DLD1 (cell line): ENCODE data around the gene TRIM9.

Experiments
- in situ Hi-C: cut with HindIII; loops from 2 replicates; pipeline ENCODE4 v1.10.0; 2017; ENCODE audit warnings: low sequenced_read_pairs

TRIM9 gene

DNA sequence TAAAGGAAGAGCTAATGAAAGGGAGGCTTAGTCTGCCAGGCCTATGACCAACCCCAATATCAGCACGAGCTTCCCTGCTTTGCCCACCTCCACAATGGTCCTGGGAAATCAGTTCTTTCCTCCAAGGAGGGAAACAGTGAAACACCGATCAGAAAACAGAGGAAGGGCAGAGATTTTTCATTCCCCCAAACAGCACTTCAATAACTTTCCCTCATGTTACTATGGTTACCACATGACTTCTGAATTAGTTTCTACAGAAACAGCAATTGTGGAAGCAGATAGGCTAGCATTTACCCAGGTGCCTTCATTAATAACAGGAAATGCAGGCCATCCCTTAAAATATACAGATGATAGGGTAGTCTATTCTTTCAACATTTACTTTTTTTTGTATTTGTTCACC lies 35.9 kb downstream of the TRIM9 start:
- in situ Hi-C loops, result no loop called here

DNA sequence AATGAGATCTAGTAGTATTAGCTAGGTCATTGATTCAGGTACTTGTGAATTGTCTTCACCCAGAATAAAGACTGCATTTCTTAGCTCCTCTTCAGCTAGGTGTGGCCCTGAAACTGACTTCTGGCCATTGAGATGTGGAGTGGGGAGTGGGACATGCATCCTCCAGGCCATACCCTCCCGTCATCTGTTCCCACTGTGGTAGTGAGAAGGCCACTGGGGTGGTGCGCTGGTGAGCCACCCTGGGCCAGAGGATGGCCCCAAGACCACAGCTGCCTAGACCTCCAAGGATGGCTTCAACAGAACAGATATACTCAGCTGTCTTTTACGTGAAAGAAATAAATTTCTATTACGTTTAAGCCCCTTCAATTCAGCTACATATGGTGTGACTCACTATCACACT lies 36.5 kb downstream of the TRIM9 start:
- in situ Hi-C loops, result no loop called here

DNA sequence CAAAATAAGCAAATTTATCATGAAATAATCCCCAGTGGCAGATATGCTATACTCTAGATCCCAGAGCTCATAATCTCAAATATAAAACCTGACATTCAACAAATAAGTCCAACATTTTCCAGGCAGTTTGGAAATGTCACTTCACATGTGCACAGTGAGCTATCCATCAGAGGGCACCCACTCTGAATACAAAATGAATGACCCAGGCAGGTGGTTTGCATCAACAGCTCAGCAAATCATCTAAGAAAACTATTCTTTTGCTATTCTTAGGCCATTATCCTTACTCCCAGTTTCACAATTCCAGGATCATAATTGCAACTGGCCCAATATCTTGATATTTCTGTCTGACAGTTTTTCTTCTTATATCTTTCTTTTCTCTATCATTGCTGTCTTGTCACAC lies 38.5 kb downstream of the TRIM9 start:
- in situ Hi-C loops, result no loop called here

DNA sequence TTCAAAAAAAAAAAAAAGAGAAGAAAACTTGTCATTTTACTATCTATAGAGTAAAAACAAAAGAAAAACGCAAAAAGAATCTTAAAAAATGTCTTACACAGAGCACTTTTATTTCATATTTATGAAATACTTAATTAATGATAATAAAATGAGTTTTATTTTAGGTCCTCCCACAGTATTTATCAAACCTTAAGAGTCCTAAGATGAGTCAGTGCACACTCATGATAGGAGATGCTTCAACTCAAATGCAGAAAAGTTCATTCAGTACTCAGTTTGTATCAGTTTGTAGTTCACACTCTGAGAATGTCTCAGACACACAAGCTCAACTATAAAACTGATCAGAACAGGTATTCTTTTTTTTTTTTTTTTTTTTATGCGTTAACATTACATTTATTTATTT lies 41.7 kb downstream of the TRIM9 start:
- in situ Hi-C loops, result no loop called here

DNA sequence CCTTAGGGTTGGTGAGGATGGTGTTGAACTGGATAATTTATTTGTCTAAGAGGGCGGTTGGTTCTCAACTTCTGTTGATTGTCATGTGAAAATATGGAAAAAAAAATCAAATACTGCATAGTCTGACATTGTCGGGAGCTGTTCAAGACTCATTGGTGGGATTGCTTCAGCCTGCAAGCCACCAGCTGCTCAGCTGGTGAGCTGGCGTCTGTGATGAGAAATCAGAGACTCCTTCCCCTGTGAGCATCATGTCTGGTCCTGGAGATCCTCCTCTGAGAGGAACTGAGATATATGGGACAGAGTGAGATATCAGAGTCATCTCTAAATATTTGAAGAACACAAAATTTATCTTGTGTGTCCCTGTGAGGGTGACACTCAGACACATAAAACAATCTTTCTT lies 49.9 kb downstream of the TRIM9 start:
- in situ Hi-C loops, result no loop called here

DNA sequence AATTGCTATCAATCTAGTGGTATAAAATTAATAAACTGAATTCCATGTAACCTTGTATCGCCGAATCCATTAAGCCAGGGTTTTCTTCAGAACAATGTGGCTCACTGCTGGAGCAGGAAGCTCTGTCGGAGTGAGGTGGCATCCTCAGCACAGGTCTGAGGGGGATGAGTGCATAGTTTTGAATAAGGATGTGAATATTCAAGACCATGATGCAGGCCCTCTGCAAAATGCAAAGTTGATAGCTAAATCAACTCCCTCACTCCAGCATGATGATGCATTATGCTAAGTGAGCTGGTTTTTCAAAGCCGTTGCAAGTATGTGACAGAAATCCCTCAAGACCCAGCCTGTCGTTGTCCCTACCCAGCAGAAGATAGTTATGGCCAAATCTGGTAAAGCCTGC lies 53.0 kb downstream of the TRIM9 start:
- in situ Hi-C loops, result no loop called here

DNA sequence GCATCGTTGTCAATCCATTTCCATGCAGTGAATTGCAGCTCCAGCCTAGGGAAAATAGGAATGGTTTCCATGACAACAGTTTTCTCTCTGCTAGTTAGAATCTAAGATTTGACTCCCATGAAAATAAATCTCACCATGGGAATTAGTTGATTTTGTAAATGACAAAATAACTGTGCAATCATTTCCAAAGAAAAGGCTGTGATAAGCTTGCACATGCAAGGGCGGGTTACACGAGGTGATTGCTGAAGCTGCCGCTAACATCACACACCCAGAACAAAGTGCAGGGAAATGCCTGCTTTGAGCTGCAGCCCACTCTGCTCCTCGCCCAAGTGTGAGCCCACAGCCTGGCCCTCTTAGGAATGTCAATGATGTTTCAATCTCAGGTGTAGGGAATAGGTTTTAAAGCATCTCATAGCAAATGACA lies 53.8 kb downstream of the TRIM9 start:
- in situ Hi-C loops, result no loop called here

DNA sequence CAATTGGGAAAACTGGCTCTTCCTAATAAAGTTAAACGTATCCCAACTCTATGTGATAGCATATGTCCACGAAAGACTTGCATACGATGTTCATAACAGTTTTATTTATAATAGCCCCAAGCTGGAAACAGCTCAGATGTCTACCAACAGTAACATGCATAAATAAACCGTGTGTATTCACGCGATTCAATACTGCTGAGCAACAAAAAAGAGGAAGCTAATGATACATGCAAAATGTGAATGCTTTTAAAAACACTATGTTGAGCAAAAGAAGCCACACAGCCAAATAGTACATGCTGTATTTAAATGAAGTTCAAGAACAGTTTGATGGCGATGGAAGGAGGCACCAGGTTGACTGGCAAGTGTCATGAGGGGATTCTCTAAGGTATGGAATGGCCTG lies 55.7 kb downstream of the TRIM9 start:
- in situ Hi-C loops, result no loop called here

DNA sequence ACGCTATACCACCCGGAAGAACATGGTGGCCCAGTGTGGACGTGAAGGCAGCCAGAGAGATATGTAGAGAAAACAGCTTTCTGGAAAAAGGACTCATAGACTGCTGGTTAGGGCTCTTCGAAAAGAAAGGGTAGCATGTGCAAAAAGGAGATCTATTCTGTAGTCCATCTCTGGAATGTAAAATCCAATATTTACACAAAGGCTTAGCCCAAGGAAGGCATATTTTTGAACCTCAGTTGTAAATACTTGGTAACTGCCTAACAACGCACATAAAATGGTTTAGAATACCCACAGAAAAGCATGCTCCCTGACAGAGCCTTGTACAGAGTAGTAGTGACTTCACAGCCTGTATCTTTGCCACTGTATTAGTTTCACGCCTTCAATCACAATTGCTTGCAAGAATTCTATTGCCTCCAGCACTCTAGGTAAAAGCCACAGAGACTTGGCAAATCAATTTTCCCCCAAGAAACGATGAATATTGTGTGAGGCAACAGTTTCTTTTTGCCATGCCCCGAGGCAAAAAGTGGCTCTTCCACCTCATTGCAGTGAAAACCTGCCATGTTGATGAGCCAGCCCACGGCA lies 59.2 kb downstream of the TRIM9 start:
- in situ Hi-C loops, result no loop called here

DNA sequence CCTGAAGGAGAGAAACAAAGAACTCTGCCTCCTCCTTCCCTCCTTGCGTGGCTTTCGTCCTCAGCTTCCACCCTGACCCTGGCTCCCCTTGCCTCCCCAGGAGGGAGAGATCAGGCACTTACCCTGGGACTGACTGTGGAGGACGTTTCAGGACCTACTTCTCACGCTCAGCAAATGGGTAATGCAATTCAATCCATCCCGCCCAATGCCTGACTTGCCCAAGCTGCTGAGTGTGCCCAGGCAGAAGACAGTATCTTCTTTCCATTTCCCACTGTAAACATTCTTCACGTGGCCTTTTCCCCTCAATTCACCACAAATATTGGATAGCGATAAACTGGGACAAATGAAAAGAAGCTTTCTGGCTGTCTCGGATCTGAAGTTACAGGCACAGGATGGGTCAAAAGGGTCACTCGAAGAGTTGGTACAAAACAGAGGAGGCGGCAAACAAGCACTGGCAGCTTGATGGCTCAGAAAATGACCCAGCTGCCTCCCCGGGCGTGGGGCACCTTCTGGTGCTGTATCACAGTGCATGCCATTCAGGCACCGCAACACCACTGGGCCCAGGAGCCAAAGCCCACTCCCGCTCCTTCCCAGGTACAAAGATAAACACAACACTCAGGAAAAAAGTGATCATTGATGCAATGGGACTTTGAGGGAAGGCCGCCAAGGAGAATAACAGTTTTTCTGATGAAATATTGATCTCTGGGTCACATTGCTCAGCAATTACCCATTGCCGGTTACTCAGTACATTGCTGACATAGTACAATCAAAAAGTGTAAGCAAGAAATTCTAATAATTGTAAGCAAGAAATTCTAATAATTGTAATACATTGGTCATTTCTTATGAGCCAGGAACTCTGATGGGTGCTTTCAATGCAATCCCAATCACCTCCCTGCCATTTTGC lies 65.8 kb downstream of the TRIM9 start:
- in situ Hi-C loops, result no loop called here

DNA sequence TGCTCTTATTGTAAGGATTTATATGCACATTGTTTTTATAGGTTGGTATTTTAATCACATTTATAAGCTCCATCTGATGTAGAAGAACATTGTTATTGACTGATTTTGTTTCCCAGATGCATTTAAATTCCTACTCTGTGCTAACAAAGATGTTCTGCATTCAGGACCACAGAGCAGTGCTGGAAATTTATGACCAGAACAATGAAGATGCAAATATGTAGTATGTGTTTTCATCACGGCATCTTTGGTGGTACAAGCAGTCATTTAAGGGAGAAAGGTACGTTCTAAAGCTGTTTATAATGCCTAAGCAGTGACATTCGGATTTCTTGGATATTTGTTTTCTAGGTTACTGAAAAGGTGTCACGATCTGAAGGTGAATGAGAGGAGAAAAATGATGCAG lies 66.5 kb downstream of the TRIM9 start:
- in situ Hi-C loops, result no loop called here

DNA sequence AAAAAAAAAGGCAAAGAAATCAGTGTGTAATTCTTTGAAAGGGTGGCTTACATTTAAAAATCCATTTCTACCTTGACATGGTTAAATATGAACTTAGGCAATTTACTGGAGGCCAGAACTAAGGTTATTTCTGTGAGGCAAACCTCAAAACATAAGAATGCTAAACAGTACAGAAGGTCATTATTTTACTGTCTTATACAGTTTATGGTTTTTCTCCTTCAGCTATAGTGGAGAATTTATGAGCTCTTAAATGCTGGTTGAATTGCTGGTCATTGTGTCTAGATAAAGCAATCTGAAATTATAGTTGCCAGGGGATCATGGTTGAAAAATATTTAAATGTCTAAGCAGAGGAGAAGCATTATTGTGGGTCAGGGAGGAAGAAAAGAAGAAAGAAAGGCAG lies 70.5 kb downstream of the TRIM9 start:
- in situ Hi-C loops, result no loop called here

DNA sequence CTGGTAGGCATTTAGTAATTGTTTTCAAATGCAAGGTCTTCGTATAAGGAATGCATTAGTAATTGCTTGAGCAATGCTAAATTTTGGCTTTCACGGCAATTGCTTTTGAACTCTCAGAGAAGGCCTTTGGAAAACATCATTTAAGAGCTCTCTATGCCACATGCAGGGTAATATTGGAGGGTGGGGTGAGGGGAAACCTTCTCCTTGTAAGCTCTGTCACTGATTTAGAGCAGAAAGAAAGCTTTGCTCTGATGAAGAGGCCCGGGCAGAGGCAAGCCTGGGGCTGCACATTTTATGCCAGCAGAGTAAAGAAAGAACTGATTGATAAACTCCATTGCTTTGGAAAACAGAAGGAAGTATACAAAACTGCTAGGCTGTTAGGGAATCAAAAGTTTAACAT lies 70.9 kb downstream of the TRIM9 start:
- in situ Hi-C loops, result no loop called here

DNA sequence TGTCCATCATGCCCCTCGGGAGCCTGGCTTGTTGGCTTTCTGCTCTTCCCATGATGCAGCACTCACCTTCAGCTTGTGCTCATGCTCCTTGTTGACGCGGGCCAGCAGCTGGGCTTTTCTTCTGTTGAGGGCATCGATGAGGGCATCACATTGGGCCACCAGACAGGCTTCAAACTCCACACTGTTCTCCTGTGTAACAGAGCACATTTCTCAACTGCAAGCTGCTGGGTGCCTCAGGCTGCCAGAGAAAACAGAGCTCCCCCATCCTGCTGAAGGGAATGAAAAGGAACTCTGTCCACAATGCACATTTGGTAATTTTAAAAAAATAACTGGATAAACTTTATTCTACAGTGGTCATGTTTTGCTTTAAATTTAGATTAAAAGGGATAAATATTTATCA lies 72.1 kb downstream of the TRIM9 start:
- in situ Hi-C loops, result no loop called here

DNA sequence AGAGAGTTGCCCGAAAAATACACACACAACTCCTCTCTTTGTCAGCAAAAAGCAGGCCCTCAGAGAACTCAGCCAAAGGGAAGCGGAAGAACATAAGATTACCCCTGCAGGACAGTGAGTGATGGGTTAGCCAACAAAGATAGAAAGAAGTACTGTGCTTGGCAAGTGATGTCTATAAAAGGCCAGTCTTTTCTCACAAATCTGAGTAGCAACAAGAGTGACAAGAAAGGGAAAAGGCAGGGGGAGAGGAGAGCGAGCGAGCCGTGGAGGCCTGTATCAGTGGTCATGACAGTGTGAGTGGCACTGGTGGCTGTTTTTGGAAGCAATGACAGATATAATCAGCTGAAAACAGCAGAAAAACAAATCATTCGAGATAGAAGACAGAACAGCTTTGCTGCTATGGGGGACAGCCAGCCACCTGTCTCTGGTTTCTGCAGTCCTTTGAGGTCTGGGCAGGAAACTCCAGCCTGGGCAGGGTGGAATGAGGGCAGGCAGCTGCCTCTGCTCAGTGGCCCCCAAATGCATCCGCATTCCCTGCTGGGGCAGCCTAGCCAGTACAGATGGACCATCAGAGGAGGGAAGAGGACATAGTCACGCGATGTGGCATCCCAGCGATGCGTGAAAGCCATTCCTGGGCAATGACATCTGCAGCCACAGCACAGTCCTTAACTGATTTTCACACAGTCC lies 74.7 kb downstream of the TRIM9 start:
- in situ Hi-C loops, result no loop called here

DNA sequence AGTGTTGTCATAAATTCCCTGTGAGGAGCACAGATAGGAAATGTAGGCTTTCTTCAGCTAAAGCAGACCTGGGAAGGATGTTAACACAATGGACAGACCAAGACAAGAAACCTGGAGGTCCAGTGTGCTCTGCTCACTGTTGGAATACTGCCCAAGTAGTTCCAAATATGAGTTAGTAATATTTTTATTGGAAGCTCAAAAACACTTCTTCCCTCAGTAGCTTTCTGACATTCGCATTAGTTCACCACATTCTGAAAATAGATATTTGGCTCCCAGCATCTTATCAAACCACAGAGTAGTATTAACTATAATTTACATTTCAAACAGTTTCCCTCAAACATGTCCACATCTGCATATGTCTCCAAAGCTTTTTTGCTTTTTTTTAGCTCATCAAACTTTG lies 75.8 kb downstream of the TRIM9 start:
- in situ Hi-C loops, result no loop called here

DNA sequence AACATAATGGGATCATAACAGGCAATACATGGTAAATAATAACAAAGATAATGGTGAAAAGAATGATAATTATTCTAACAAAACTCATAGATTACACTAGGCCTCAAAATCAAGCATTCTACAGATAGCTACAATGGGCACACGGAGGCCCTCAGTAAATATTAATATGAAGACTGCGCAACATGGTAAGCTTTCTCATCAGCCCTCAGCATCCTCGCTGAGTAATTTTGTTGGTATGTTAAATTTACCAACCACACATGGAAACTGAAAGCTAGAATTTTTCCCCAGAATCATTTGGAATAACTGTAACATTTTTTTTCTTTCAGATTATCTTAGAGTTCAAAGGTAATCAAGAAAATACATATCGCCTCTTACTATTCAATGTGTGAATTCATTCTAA lies 76.4 kb downstream of the TRIM9 start:
- in situ Hi-C loops, result no loop called here

DNA sequence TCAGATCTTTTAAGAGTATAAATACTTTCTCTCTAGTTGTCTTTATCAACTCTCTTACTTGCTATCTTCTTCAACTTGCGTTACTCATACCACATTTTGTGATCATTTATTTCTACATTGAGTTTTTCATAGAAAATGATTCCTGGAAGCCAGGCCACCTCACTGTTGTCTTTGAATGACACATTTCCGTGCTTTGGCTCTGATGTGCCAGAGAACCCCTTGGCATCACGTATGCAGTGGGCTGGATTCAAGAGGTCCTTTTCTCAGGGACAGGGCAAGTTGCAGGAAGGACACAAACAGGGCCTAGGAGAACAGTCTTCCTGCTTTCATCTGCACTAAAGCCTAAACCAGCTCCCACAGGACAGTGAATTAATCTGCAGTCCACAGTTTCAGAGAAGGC lies 80.3 kb downstream of the TRIM9 start:
- in situ Hi-C loops, result no loop called here

DNA sequence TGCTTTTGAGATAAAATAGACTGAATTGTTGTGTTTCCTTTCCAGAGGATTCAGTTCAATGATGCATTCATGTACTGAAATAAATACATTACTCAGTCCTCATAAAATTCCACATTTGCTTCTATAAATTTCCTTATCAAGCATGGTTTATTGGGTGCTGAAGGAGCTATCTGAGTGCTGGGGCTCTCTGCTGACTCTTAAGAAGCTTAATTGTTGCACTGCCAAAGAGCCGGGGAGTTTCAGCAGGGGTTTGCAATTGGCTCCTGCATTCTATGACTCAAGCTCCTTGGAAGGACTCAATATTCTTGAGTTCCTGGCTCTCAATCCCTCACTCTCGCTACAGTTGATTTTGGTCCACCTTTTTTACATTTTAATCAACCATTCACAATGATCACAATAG lies 80.8 kb downstream of the TRIM9 start:
- in situ Hi-C loops, result no loop called here

DNA sequence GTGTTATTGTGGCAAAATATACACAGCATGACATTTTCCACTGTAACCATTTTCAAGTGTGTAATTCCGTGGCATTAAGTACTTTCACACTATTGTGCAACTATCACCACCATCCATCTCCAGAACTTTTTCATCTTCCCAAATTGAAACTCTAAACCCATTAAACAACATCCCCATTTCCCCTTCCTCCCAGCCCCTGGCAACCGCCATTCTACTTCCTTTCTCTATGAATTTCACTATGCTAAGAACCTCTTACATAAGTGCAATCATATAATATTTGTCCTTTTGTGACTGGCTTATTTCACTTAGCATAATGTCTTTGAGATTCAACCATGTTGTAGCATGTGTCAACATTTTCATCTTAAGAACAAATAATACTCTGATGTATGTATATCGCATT lies 82.8 kb downstream of the TRIM9 start:
- in situ Hi-C loops, result no loop called here

DNA sequence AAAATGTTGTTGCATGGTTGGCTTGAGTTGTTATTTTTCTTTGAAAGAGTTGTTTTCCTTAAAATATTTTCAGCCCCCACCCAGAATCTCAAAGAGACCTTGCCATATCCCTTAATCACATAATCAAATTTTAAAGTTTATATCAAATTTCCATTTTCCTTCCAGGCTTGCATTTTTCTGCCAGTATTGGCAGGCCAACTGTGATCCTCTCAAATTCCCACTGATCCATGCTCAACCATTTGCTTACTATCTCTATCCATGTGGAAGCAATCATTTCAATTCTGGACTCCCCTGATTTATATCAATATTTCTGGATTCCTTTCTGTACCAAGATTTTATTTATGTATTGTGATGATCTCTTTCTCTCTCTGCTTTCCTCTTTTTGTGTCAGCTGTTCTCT lies 86.5 kb downstream of the TRIM9 start:
- in situ Hi-C loops, result no loop called here

DNA sequence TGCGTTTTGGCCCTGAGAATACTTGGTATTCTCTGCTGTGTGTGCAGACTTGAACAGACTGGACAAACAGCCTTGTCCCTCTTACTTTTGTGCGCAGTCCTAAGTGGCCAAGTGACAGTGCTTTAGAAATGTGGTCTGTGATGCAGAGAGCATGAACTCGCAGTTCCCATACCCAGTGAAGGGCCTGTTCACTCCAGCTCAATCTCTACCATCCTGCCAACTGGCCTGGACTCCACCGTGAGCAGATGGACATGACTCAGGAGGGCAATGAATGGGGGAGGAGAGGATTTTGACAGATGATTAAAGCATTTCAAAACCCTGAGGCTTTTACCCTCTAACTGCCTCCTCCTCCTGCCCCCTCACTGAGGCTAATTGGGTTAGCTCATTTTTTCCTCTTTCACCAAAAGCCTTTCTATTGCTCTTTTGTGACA lies 88.1 kb downstream of the TRIM9 start:
- in situ Hi-C loops, result no loop called here
